IPS DF 6.9 (cell line): ENCODE data around the gene LCA5L.
"Not testable (repeated sequence)": the region's sequence is repeated elsewhere in the genome, so short reads cannot be mapped to it uniquely, and the experiment has no call there.

Experiments used
- DNase-seq: peaks from one replicate; pipeline ENCODE4 v3.0.0-alpha.2; 2013; ENCODE audit warnings: low read depth, low spot score
- H3K27ac ChIP-seq: one replicate; pipeline ENCODE4 v1.5.1; 2013; ENCODE audit warnings: low read length, control low read depth
- H3K27me3 ChIP-seq: 2 replicates; pipeline ENCODE4 v1.6.1; 2013; ENCODE audit warnings: mild to moderate bottlenecking, low read length; ENCODE audit not compliant: control insufficient read depth, insufficient read depth
- H3K36me3 ChIP-seq: 2 replicates; pipeline ENCODE4 v1.6.1; 2013; ENCODE audit warnings: low read length; ENCODE audit not compliant: control insufficient read depth, insufficient read depth
- H3K4me1 ChIP-seq: 2 replicates; pipeline ENCODE4 v1.6.1; 2013; ENCODE audit warnings: low read length; ENCODE audit not compliant: control insufficient read depth, insufficient read depth
- H3K4me3 ChIP-seq: 2 replicates; pipeline ENCODE4 v1.5.1; 2013; ENCODE audit warnings: mild to moderate bottlenecking, low read length
- H3K9me3 ChIP-seq: 2 replicates; pipeline ENCODE4 v1.6.1; 2013; ENCODE audit warnings: low read length, inconsistent platforms; ENCODE audit not compliant: control insufficient read depth, insufficient read depth
- WGBS: extraction: QIAGEN DNeasy Blood & Tissue Kit; methylation state at CpG from one replicate; pipeline ENCODE4 v1.1.7; 2013; ENCODE audit warnings: mixed read lengths, missing lambda C conversion rate; ENCODE audit not compliant: insufficient read length, insufficient coverage; 5-methylcytosine and 5-hydroxymethylcytosine counted together

LCA5L gene

GRCh38 chr21:39377444-39378050 lies 68.0 kb downstream of the LCA5L start:
- H3K27me3 ChIP-seq: no peaks in the 10 kb centered on the region
- no peak for DNase-seq
- H3K9me3 ChIP-seq: no peaks in the 10 kb centered on the region
- no peak overlapping the region for H3K4me3 ChIP-seq
- no CpG with 5 or more reads among the region's 7 CpGs for WGBS
- no peak overlapping the region for H3K27ac ChIP-seq
- no peaks in the 10 kb centered on the region for H3K36me3 ChIP-seq
- H3K4me1 ChIP-seq: no peaks in the 10 kb centered on the region

- H3K36me3 ChIP-seq: no peaks in the 10 kb centered on the region
- H3K4me1 ChIP-seq: no peaks in the 10 kb centered on the region
- DNase-seq: no peak
- no peaks in the 10 kb centered on the region for H3K27me3 ChIP-seq
- no peaks in the 10 kb centered on the region for H3K9me3 ChIP-seq
- no peak overlapping the region for H3K27ac ChIP-seq
- WGBS: no CpG with 5 or more reads among the region's 2 CpGs
- H3K4me3 ChIP-seq: no peak overlapping the region
These were observed 70.1 kb downstream of the LCA5L start for GRCh38 chr21:39375446-39375845.

- H3K36me3 ChIP-seq: no peaks in the 10 kb centered on the region
- H3K27ac ChIP-seq: no peak overlapping the region
- no peak overlapping the region for H3K4me3 ChIP-seq
- WGBS: no CpG with 5 or more reads among the region's 6 CpGs
- H3K27me3 ChIP-seq: no peaks in the 10 kb centered on the region
- no peaks in the 10 kb centered on the region for H3K4me1 ChIP-seq
- no peaks in the 10 kb centered on the region for H3K9me3 ChIP-seq
- no peak for DNase-seq
These were observed 71.5 kb downstream of the LCA5L start for GRCh38 chr21:39374046-39374445.

GRCh38 chr21:39373634-39374033 lies 71.9 kb downstream of the LCA5L start:
- no peaks in the 10 kb centered on the region for H3K36me3 ChIP-seq
- no CpG with 5 or more reads among the region's 5 CpGs for WGBS
- H3K27ac ChIP-seq: no peak overlapping the region
- H3K27me3 ChIP-seq: no peaks in the 10 kb centered on the region
- DNase-seq: no peak
- H3K9me3 ChIP-seq: no peaks in the 10 kb centered on the region
- H3K4me3 ChIP-seq: no peak overlapping the region
- no peaks in the 10 kb centered on the region for H3K4me1 ChIP-seq

- not testable (repeated sequence) for H3K36me3 ChIP-seq, H3K9me3 ChIP-seq, DNase-seq, H3K27ac ChIP-seq, H3K4me1 ChIP-seq, H3K27me3 ChIP-seq, H3K4me3 ChIP-seq
- no CpG with 5 or more reads among the region's 7 CpGs for WGBS
These were observed 75.7 kb downstream of the LCA5L start for GRCh38 chr21:39369896-39370288.

GRCh38 chr21:39367783-39368182 lies 77.8 kb downstream of the LCA5L start:
- no peaks in the 10 kb centered on the region for H3K27me3 ChIP-seq
- no CpG with 5 or more reads among the region's 2 CpGs for WGBS
- H3K9me3 ChIP-seq: no peaks in the 10 kb centered on the region
- H3K36me3 ChIP-seq: no peaks in the 10 kb centered on the region
- no peaks in the 10 kb centered on the region for H3K4me1 ChIP-seq
- DNase-seq: no peak
- no peak overlapping the region for H3K27ac ChIP-seq
- no peak overlapping the region for H3K4me3 ChIP-seq

- DNase-seq: no peak
- no peaks in the 10 kb centered on the region for H3K9me3 ChIP-seq
- H3K4me1 ChIP-seq: no peaks in the 10 kb centered on the region
- H3K27ac ChIP-seq: no peak overlapping the region
- H3K4me3 ChIP-seq: no peak overlapping the region
- WGBS: no CpG with 5 or more reads among the region's 4 CpGs
- H3K36me3 ChIP-seq: no peaks in the 10 kb centered on the region
- H3K27me3 ChIP-seq: no peaks in the 10 kb centered on the region
These were observed 79.0 kb downstream of the LCA5L start for GRCh38 chr21:39366563-39366962.

- Histone ChIP-seq H3K9me3 (no peaks in the 10 kb centered on the region), H3K4me1 (no peaks in the 10 kb centered on the region), H3K4me3 (no peak overlapping the region), H3K27ac (no peak overlapping the region), H3K27me3 (no peaks in the 10 kb centered on the region), H3K36me3 (no peaks in the 10 kb centered on the region)
- DNase-seq: no peak
- WGBS: no CpG with 5 or more reads among the region's 4 CpGs
These were observed 80.6 kb downstream of the LCA5L start for GRCh38 chr21:39364949-39365348.

- WGBS: no CpG with 5 or more reads among the region's 6 CpGs
- Histone ChIP-seq H3K4me3 (no peak overlapping the region), H3K9me3 (no peaks in the 10 kb centered on the region), H3K27me3 (no peaks in the 10 kb centered on the region), H3K27ac (no peak overlapping the region), H3K4me1 (no peaks in the 10 kb centered on the region), H3K36me3 (no peaks in the 10 kb centered on the region)
- DNase-seq: no peak
These were observed 81.7 kb downstream of the LCA5L start for GRCh38 chr21:39363607-39364555.

- no CpG with 5 or more reads among the region's 3 CpGs for WGBS
- Histone ChIP-seq H3K27ac (no peak overlapping the region), H3K27me3 (no peaks in the 10 kb centered on the region), H3K9me3 (no peaks in the 10 kb centered on the region), H3K36me3 (no peaks in the 10 kb centered on the region), H3K4me3 (no peak overlapping the region), H3K4me1 (no peaks in the 10 kb centered on the region)
- no peak for DNase-seq
These were observed 82.8 kb downstream of the LCA5L start for GRCh38 chr21:39362733-39363132.
